ENCODE data around the gene OR10J1.
"Not testable (repeated sequence)": the region's sequence is repeated elsewhere in the genome, so short reads cannot be mapped to it uniquely, and the experiment has no call there.

Gene OR10J1

DNA sequence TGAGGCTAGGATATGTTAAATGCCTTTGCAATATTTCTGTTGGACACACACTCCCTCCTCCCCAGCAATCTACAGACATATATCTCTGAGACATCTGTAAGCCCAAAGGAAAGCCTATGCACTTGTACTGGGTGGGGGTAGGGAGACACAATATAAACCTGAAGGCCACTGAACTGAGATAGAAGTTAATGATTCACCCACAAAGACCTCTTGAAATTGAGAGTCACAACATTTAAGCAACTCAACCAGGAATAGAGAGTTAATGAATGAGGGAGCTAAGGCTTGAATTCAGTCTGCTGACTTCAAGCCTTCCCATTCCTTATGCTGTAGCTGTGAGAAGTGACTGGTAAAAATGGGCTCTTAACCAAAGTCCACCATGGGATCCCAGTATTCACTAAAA, 5.0 kb downstream of the OR10J1 start:
- no peaks in the 10 kb centered on the region for H3K9me3 ChIP-seq (ENCODE audit: control insufficient read depth, low read length)
- no peaks in the 10 kb centered on the region for H3K27me3 ChIP-seq (ENCODE audit: control insufficient read depth, insufficient read depth, low read length)
- no peak overlapping the region for H3K9ac ChIP-seq (ENCODE audit: low read length)
- no peak overlapping the region for H3K4me3 ChIP-seq (ENCODE audit: low read length)
- no peaks in the 10 kb centered on the region for H3K4me1 ChIP-seq (ENCODE audit: control insufficient read depth, insufficient read depth, low read length)
- no peaks in the 10 kb centered on the region for H3K36me3 ChIP-seq (ENCODE audit: control insufficient read depth, insufficient read depth, low read length)

DNA sequence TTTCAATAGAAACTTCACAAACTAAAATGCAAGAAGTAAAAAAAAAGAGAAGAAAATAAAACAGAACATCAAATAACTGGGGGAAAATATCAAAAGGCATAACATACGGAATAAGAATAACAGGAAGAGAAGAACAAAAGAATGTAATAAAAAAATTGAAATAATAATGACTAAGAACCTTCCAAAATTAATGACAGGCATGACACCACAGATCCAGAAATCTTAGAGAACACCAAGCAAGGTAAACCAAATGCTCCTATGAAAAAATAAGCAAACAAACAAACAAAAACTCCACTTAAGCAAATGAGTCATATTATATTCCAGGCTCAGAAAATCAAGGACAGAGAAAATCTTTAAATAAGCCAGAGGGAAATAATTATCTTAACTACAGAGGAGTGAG, 8.7 kb downstream of the OR10J1 start:
- H3K4me3 ChIP-seq (ENCODE audit: low read length): no peak overlapping the region
- H3K27me3 ChIP-seq (ENCODE audit: control insufficient read depth, insufficient read depth, low read length): no peaks in the 10 kb centered on the region
- no peaks in the 10 kb centered on the region for H3K9me3 ChIP-seq (ENCODE audit: control insufficient read depth, low read length)
- H3K9ac ChIP-seq (ENCODE audit: low read length): no peak overlapping the region
- H3K36me3 ChIP-seq (ENCODE audit: control insufficient read depth, insufficient read depth, low read length): no peaks in the 10 kb centered on the region
- H3K4me1 ChIP-seq (ENCODE audit: control insufficient read depth, insufficient read depth, low read length): no peaks in the 10 kb centered on the region

DNA sequence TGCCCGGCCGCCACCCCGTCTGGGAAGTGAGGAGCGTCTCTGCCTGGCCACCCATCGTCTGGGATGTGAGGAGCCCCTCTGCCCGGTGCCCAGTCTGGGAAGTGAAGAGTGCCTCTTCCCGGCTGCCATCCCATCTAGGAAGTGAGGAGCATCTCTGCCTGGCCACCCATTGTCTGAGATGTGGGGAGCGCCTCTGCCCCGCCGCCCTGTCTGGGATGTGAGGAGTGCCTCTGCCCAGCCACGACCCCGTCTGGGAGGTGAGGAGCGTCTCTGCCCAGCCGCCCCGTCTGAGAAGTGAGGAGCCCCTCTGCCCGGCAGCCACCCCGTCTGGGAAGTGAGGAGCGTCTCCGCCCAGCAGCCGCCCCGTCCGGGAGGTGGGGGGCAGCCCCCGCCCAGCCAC, 10.1 kb downstream of the OR10J1 start:
- not testable (repeated sequence) for H3K9me3 ChIP-seq (ENCODE audit: control insufficient read depth, low read length); H3K36me3 ChIP-seq (ENCODE audit: control insufficient read depth, insufficient read depth, low read length); H3K9ac ChIP-seq (ENCODE audit: low read length); H3K4me3 ChIP-seq (ENCODE audit: low read length); H3K4me1 ChIP-seq (ENCODE audit: control insufficient read depth, insufficient read depth, low read length); H3K27me3 ChIP-seq (ENCODE audit: control insufficient read depth, insufficient read depth, low read length)

DNA sequence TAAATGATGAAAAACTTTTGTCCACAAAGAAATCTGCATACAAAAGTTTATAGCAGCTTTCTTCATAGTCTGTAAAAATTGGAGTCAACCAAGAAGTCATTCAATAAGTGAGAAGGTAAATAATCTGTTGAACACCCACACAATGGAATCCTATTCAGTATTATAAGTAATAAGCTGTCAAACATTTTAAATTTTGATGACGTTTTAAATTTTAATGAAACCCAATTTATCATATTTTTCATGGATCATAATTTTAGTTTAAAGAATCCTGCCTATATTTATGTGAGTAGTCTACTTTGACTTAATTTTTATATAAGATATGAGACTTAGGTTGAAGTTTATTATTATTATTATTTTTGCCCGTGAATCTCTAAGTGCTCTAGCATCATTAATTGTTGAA, 20.0 kb downstream of the OR10J1 start:
- Histone ChIP-seq H3K36me3 (ENCODE audit: control insufficient read depth, insufficient read depth, low read length) (no peaks in the 10 kb centered on the region), H3K9me3 (ENCODE audit: control insufficient read depth, low read length) (no peaks in the 10 kb centered on the region), H3K4me3 (ENCODE audit: low read length) (no peak overlapping the region), H3K27me3 (ENCODE audit: control insufficient read depth, insufficient read depth, low read length) (no peaks in the 10 kb centered on the region), H3K9ac (ENCODE audit: low read length) (no peak overlapping the region), H3K4me1 (ENCODE audit: control insufficient read depth, insufficient read depth, low read length) (no peaks in the 10 kb centered on the region)

DNA sequence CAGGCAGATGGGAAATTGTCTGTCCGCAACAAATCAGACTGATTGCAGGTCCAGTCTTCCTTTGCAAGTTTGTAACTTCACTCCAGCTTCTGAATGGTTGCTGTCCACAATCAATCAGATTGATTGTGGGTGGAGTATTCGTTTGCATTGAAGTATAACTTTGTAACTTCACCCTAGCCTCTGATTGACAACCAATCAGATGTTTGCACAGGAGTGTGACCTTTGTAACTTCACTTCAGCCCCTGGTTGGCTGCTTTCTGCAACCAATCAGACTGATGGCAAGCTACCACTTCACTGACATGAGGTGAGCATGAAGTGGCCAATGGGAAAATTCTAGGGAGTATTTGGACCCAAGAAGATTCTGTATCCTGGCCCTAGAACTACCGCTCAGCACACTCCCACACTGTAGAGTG, 25.7 kb downstream of the OR10J1 start:
- Histone ChIP-seq H3K9ac (ENCODE audit: low read length) (no peak overlapping the region), H3K4me3 (ENCODE audit: low read length) (no peak overlapping the region)

DNA sequence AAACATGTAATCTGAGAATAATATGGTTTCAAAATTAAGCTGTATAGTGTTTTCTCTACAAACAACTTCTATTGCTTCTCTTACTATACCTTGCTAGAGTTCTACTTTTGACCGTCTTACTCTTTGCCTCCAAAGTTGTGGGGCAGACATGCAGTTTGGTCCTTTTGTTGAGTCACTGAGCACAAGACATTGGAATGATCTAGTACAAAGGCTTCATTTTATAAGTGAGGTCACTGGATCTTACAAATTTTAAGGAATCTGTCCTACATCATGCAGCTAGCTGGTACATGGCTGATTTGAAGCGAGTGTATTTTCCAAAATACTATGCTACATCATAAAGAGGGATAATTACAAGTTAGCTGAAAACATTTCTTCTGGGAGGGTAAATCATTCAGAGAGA, 28.8 kb downstream of the OR10J1 start:
- H3K27me3 ChIP-seq (ENCODE audit: control insufficient read depth, insufficient read depth, low read length): no peaks in the 10 kb centered on the region
- H3K36me3 ChIP-seq (ENCODE audit: control insufficient read depth, insufficient read depth, low read length): no peaks in the 10 kb centered on the region
- H3K4me3 ChIP-seq (ENCODE audit: low read length): no peak overlapping the region
- H3K4me1 ChIP-seq (ENCODE audit: control insufficient read depth, insufficient read depth, low read length): no peaks in the 10 kb centered on the region
- no peak overlapping the region for H3K9ac ChIP-seq (ENCODE audit: low read length)
- H3K9me3 ChIP-seq (ENCODE audit: control insufficient read depth, low read length): no peaks in the 10 kb centered on the region

More for the DNA sequence above, 25.7 kb downstream of the OR10J1 start:
- Histone ChIP-seq H3K4me1 (ENCODE audit: control insufficient read depth, insufficient read depth, low read length) (no peaks in the 10 kb centered on the region), H3K27me3 (ENCODE audit: control insufficient read depth, insufficient read depth, low read length) (no peaks in the 10 kb centered on the region), H3K9me3 (ENCODE audit: control insufficient read depth, low read length) (no peaks in the 10 kb centered on the region), H3K36me3 (ENCODE audit: control insufficient read depth, insufficient read depth, low read length) (no peaks in the 10 kb centered on the region)

DNA sequence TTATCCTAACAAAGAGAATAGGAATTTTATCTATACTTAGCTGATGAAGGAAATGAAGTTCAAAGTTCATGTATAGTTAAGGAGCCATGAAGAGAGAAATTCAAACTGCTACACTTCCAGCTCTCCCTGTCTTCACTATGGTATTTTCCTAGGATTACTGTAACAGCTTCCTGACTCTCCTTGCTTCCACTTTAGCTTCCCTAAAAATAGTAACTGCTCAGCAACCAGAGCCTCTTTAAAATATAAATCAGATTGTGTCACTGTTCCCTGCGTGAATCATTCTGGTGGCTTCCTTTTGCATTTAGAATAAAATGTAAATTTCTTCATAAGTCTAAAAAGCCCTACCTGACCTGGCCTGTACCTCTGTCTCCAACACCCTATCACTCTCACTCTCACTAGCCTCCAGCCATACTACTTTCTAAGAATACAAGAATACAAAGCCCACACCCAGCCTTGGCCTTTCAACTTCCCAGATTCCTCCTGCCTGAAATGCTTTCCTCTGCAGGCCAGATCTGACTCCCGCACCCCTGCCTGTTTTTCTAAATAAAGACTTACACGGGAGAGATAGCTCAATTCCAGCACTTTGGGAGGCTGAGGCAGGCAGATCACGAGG, 30.5 kb downstream of the OR10J1 start:
- Histone ChIP-seq H3K4me1 (ENCODE audit: control insufficient read depth, insufficient read depth, low read length) (no peaks in the 10 kb centered on the region), H3K36me3 (ENCODE audit: control insufficient read depth, insufficient read depth, low read length) (no peaks in the 10 kb centered on the region), H3K27me3 (ENCODE audit: control insufficient read depth, insufficient read depth, low read length) (no peaks in the 10 kb centered on the region), H3K9me3 (ENCODE audit: control insufficient read depth, low read length) (no peaks in the 10 kb centered on the region), H3K9ac (ENCODE audit: low read length) (no peak overlapping the region), H3K4me3 (ENCODE audit: low read length) (no peak overlapping the region)

DNA sequence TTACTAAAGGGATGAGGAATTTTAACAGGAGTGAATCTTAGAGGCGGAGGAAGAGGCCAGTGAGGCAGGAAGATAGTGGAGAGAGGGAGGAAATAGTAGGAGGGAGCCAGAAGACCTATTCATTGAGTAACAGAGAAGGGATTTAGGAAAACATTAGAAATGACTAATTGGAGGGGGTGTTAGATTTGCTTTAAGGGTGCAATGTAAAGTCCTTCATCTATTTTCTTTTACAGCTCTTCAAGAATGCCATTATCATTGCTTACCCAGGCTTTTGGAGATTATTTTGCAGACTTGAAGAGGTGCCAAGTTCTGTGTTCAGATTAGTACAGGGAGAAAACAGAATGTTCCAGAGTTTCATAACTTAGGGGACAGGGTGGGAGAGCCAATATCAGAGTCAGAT, 33.8 kb downstream of the OR10J1 start:
- no peaks in the 10 kb centered on the region for H3K4me1 ChIP-seq (ENCODE audit: control insufficient read depth, insufficient read depth, low read length)

DNA sequence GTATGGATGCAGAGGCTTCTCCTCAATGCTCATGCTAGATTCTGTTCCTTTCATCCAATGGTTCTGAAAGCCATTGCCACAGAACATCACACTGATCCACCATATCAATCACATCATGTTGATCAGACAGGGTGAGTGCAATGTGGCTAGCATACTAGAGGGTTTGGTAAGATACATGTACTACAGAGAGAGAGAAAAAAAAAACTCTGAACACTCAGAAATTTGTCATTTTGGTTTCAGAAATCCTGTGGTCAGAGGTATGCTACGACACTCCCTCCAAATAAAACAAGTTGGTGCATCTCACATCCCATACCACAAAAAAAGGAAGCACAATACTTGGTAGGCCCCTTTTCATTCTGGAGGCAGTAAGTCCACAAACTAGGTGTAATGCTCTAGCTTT, 35.4 kb downstream of the OR10J1 start:
- Histone ChIP-seq H3K9ac (ENCODE audit: low read length) (no peak overlapping the region), H3K27me3 (ENCODE audit: control insufficient read depth, insufficient read depth, low read length) (no peaks in the 10 kb centered on the region), H3K4me3 (ENCODE audit: low read length) (no peak overlapping the region)

More for the DNA sequence above, 33.8 kb downstream of the OR10J1 start:
- H3K36me3 ChIP-seq (ENCODE audit: control insufficient read depth, insufficient read depth, low read length): no peaks in the 10 kb centered on the region
- no peaks in the 10 kb centered on the region for H3K27me3 ChIP-seq (ENCODE audit: control insufficient read depth, insufficient read depth, low read length)
- H3K4me3 ChIP-seq (ENCODE audit: low read length): no peak overlapping the region
- no peak overlapping the region for H3K9ac ChIP-seq (ENCODE audit: low read length)
- H3K9me3 ChIP-seq (ENCODE audit: control insufficient read depth, low read length): no peaks in the 10 kb centered on the region

DNA sequence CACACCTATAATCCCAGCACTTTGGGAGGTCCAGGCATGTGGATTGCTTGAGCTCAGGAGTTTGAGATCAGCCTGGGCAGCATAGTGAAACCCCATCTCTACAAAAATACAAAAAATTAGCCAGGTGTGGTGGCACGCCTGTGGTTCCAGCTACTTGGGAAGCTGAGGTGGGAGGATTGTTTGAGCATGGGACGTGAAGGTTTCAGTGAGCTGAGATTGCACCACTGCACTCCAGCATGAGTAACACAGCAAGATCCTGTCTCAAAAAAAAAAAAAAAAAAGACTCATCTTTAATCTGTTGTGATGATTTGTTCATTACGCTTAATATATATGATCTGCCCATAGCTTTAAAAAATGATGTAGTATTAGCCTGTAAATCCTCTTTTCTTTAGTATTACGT, 44.0 kb downstream of the OR10J1 start:
- Histone ChIP-seq H3K4me1 (ENCODE audit: control insufficient read depth, insufficient read depth, low read length) (no peaks in the 10 kb centered on the region), H3K9me3 (ENCODE audit: control insufficient read depth, low read length) (no peaks in the 10 kb centered on the region), H3K36me3 (ENCODE audit: control insufficient read depth, insufficient read depth, low read length) (no peaks in the 10 kb centered on the region), H3K4me3 (ENCODE audit: low read length) (no peak overlapping the region), H3K27me3 (ENCODE audit: control insufficient read depth, insufficient read depth, low read length) (no peaks in the 10 kb centered on the region), H3K9ac (ENCODE audit: low read length) (no peak overlapping the region)

More for the DNA sequence above, 35.4 kb downstream of the OR10J1 start:
- H3K4me1 ChIP-seq (ENCODE audit: control insufficient read depth, insufficient read depth, low read length): no peaks in the 10 kb centered on the region
- H3K36me3 ChIP-seq (ENCODE audit: control insufficient read depth, insufficient read depth, low read length): no peaks in the 10 kb centered on the region
- no peaks in the 10 kb centered on the region for H3K9me3 ChIP-seq (ENCODE audit: control insufficient read depth, low read length)

Data from mucosa of stomach (tissue), 1 donor.